ENCODE data around the gene DNAH10.

The DNAH10 gene

GRCh38 chr12:123767613-123768012, 5.5 kb downstream of the DNAH10 start:
- H3K4me3 Mint-ChIP-seq = no peak overlapping the region
- peaks cover 31% of the 10 kb centered on the region for H3K27me3 Mint-ChIP-seq (ENCODE audit: low read depth)
- TF ChIP-seq, protein P1, sequence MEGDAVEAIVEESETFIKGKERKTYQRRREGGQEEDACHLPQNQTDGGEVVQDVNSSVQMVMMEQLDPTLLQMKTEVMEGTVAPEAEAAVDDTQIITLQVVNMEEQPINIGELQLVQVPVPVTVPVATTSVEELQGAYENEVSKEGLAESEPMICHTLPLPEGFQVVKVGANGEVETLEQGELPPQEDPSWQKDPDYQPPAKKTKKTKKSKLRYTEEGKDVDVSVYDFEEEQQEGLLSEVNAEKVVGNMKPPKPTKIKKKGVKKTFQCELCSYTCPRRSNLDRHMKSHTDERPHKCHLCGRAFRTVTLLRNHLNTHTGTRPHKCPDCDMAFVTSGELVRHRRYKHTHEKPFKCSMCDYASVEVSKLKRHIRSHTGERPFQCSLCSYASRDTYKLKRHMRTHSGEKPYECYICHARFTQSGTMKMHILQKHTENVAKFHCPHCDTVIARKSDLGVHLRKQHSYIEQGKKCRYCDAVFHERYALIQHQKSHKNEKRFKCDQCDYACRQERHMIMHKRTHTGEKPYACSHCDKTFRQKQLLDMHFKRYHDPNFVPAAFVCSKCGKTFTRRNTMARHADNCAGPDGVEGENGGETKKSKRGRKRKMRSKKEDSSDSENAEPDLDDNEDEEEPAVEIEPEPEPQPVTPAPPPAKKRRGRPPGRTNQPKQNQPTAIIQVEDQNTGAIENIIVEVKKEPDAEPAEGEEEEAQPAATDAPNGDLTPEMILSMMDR (IDR thresholded peaks at IDR 0.05; ENCODE audit: unreplicated experiment in 3 of 3) = no peak
- no peaks in the 10 kb centered on the region for H3K36me3 Mint-ChIP-seq (ENCODE audit: low read depth)
- H3K27ac Mint-ChIP-seq = no peak overlapping the region
- no peaks in the 10 kb centered on the region for H3K4me1 Mint-ChIP-seq
- H3K9me3 Mint-ChIP-seq = no peaks in the 10 kb centered on the region

GRCh38 chr12:123771261-123771660, 9.2 kb downstream of the DNAH10 start:
- no peaks in the 10 kb centered on the region for H3K36me3 Mint-ChIP-seq (ENCODE audit: low read depth)
- peaks cover 40% of the 10 kb centered on the region for H3K27me3 Mint-ChIP-seq (ENCODE audit: low read depth)
- H3K4me3 Mint-ChIP-seq = no peak overlapping the region
- no peaks in the 10 kb centered on the region for H3K4me1 Mint-ChIP-seq
- TF ChIP-seq, protein P1 (IDR thresholded peaks at IDR 0.05; ENCODE audit: unreplicated experiment in 3 of 3) = no peak
- no peak overlapping the region for H3K27ac Mint-ChIP-seq
- H3K9me3 Mint-ChIP-seq = no peaks in the 10 kb centered on the region

DNA sequence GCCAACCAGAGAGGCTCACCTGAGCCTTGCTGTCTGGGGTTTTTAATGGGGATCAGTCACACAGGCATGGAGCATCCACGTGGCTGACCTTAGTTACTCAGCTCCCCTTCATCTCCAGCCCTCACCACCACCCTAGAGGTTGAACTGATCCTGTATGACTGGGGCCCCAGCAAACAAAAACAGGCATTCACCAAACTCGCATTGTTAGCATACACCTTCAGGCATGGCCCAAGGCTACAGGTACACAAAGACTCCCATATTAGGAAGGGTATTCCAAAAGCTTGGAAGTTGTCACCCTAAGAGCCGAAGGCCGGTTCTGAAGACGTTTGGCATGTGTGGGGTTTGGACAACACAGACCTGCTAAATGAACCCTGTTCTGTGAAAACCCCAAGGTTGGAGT, 10.0 kb downstream of the DNAH10 start:
- no peak overlapping the region for H3K4me3 Mint-ChIP-seq
- H3K27ac Mint-ChIP-seq = no peak overlapping the region
- peaks cover 43% of the 10 kb centered on the region for H3K27me3 Mint-ChIP-seq (ENCODE audit: low read depth)
- no peaks in the 10 kb centered on the region for H3K4me1 Mint-ChIP-seq
- TF ChIP-seq, protein P1 (IDR thresholded peaks at IDR 0.05; ENCODE audit: unreplicated experiment in 3 of 3) = no peak
- no peaks in the 10 kb centered on the region for H3K36me3 Mint-ChIP-seq (ENCODE audit: low read depth)
- no peaks in the 10 kb centered on the region for H3K9me3 Mint-ChIP-seq

DNA sequence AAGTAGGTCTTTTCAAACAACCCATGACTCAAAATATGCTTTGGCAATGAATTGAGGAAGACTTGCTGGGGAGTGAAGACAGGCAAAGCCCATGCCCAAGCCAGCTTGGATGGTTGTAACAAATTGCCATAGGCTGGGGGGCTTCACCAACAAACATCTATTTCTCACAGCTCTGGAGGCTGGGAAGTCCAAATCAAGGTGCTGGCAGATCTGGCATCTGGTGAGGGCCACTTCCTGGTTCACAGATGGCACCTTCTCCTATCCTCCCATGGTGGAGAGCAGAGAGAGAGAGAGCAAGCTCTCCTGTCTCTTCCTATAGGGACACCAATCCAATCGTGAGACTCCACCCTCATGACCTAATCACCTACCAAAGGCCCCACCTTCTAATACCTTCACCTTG, 11.3 kb downstream of the DNAH10 start:
- no peak overlapping the region for H3K4me3 Mint-ChIP-seq
- no peak overlapping the region for H3K27ac Mint-ChIP-seq
- no peaks in the 10 kb centered on the region for H3K9me3 Mint-ChIP-seq
- TF ChIP-seq, protein P1 (IDR thresholded peaks at IDR 0.05; ENCODE audit: unreplicated experiment in 3 of 3) = no peak
- no peaks in the 10 kb centered on the region for H3K36me3 Mint-ChIP-seq (ENCODE audit: low read depth)
- H3K4me1 Mint-ChIP-seq = no peaks in the 10 kb centered on the region
- peaks cover 48% of the 10 kb centered on the region for H3K27me3 Mint-ChIP-seq (ENCODE audit: low read depth)

DNA sequence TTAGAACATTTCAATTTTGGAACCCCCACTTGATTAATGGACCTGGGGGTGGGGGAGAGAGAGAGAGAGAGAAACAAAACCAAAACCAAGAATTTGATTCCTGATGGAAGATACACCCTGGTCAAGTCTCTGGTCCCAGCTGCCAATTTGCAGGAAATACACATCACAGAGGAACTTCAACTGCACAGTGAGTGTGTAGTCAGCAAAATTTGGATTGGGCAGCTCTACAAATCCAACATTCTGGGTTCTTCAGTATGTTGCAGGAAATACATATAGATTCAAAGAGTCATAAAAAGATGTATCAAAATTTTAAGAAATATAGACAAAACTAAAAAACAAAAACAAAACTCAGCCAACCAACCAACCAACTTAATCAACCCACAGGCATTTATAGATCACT, 17.4 kb downstream of the DNAH10 start:
- H3K9me3 Mint-ChIP-seq = peaks cover 8% of the 10 kb centered on the region
- H3K27me3 Mint-ChIP-seq (ENCODE audit: low read depth) = peaks cover 22% of the 10 kb centered on the region
- no peaks in the 10 kb centered on the region for H3K4me1 Mint-ChIP-seq
- no peak overlapping the region for H3K27ac Mint-ChIP-seq
- H3K4me3 Mint-ChIP-seq = no peak overlapping the region
- TF ChIP-seq, protein P1 (IDR thresholded peaks at IDR 0.05; ENCODE audit: unreplicated experiment in 3 of 3) = no peak
- H3K36me3 Mint-ChIP-seq (ENCODE audit: low read depth) = no peaks in the 10 kb centered on the region

GRCh38 chr12:123782997-123783792, 21.1 kb downstream of the DNAH10 start:
- Mint-ChIP-seq H3K27me3 (ENCODE audit: low read depth) (no peaks in the 10 kb centered on the region), H3K9me3 (peaks cover 12% of the 10 kb centered on the region), H3K27ac (no peak overlapping the region), H3K4me1 (no peaks in the 10 kb centered on the region), H3K4me3 (no peak overlapping the region), H3K36me3 (ENCODE audit: low read depth) (no peaks in the 10 kb centered on the region)
- TF ChIP-seq, protein P1 (IDR thresholded peaks at IDR 0.05; ENCODE audit: unreplicated experiment in 3 of 3) = no peak

Measured in nephron (organoid).